ENCODE results near the gene TPI1.
"Not testable (repeated sequence)": the region's sequence is repeated elsewhere in the genome, so short reads cannot be mapped to it uniquely, and the experiment has no call there.

TPI1 gene

DNA sequence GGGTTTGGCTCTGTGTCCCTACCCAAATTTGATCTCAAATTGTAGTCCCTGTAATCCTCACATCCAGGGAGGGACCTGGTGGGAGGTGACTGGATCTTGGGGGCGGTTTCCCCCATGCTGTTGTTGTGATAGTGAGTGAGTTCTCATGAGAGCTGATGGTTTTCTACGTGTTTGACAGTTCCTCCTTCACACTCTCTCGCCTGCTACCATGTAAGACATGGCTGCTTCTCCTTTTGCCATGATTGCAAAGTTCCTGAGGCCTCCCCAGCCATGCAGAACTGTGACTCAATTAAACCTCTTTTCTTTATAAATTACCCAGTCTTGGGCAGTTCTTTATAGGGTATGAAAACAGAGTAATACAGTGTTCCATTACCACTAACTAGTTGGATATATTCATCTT is 27.0 kb downstream of the TPI1 start:
- no peak for FAIRE-seq

DNA sequence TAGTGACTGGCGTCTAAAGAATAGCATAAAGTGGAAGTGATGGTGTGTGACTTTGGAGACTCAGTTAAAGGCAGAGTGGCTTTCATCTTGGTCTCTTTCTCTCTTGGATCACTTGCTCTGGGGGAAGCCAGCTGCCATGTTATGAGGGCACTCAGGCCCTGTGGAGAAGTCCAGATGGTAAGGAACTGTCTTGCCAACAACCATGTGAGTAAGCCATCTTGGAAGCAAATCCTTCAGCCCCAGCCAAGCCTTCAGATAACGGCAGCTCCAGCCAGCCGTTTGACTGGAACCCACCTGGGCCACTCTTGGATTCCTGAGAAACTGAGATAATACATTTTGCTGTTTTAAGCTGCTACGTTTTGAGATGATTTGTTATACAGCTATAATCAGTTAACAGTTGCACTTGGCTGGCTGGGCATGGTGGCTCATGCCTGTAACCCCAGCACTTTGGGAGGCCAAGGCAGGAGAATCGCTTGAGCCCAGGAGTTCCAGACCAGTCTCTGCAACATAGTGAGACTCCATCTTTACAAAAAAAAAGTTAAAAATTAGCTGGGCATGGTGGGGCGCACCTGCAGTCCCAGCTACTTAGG is 29.6 kb downstream of the TPI1 start:
- FAIRE-seq: no peak

DNA sequence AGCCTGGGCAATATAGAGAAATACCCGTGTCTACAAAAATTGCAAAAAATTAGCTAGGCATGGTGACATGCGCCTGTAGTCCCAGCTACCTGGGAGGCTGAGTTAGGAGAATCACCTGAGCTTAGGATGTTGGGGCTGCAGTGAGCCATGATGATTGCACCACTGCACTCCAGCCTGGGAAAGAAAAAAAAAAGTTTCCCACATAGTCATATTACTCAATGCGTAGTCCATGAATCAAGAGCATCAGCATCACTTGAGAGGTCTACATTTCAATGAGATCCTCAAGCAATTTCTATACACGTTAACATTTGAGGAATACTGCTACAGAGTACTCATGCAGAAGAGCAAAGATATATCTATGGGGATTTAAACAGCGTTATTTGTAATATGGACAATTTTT is 32.1 kb downstream of the TPI1 start:
- no peak for FAIRE-seq

DNA sequence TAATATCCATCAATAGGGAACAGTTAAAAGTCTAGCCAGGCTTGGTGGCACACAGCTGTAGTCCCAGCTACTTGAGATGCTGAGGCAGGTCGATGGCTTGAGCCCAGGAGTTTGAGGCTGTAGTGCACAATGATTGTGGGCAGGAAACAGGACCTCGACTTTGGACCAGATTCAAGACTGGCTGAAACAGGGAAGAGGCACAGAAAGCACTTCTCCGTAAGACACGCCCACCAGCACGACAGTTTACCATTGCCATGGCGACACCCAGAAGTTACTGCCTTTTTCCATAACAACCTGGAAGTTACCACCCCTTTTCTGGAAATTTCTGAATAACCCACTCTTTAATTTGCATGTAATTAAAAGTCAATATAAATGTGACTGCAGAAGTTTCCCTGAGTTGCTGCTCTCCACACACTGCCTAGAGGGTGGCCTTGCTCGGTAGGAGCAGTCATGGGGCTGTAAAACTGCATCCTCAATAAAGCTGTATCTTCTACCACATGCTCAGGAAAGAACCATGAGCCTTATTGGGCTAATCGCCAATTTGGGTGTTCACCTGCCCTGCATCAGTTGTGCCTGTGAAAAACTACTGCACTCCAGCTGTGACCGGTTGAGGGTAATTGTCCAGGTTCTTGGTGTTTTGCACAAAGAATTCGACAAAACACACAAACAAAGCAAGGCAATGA is 32.6 kb downstream of the TPI1 start:
- no peak for FAIRE-seq

DNA sequence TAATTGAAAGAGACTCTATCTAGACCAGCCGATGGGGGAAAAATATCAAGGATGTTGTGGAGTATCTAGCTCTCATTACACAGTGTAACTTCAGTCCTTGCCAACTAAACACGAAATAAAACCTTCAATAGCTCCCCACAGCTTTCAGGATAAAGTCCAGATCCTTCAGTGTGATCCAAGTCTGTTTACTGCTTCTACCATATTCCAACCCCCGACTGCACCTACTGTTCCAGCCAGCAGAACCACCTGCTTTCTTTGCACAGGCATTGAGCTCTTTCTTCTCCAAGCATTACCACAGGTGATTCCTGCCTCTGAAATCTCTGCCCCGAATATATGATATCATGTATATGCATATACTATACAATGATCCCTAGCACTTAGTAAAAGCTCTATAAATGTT is 35.1 kb downstream of the TPI1 start:
- FAIRE-seq: no peak

DNA sequence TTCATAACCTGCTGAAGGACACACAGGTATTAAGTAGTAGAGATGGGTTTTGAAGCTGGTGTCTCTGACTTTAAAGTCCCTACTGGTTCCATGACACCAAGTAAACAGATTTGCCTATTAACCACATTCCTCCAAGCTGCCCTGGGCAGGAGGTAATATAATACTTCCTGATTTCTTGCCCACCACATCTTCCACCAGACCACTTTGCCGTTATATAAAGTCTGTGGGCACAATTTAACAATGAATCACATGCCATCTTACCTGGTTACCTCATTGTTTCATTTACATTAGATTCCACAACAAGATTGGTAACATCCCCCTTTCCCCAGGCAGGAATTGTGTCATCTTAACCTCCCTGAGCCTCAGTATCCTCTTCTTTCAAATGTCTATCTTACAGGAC is 36.4 kb downstream of the TPI1 start:
- FAIRE-seq: no peak

DNA sequence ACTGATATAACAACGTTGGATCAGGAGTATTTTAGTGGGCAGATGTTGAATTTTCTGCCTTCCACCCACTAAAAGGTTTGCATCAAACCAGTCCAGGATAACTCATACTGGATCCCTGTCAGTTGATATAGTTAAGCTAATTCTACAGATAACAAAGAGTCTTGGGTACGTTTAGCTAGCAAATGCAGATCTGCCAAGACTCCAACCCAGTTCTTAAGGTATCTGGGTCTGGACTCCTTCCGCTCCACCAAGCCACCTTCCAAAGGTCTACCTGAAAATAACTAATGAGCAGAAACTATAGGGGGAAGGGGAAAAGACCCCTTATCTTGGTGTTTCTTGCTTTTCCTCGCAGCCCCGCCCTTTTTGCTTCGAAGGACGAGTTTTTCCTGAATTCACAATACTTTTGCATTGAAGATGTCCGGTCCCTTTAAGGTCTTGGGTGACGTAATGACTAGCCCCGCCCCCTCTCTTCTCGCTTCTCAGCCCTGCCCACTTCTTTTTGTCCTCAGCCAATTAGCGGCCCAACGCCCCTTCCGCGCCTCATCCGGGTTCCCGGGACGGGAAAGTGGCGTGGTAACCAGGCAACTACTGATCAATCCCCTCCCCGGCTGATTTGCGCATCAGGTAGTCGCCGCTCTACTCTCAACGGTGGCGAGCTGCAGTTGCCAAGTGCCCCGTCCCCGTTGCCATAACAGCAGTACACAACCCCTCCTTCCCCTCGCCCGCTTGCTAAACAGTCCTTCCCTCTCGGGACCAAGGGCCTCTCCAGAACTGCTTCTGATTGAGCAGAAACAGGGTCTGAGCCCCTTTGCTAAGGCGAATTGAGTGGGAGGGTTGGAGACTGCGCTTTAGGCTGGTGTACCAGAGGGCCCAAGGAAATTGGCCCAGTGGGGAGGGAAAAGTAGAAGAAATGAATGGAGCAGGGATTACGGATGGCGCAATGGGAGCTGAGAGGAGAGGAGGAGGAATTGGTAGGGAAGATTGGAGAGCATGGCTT is 37.2 kb downstream of the TPI1 start, which contains the start of gene LRRC23:
LRRC23 (plus strand) TSS at position 543 of the 997 bp plus-strand sequence. CDS start 812 bp downstream, outside the sequence.
- peak; percentile 74 for FAIRE-seq

DNA sequence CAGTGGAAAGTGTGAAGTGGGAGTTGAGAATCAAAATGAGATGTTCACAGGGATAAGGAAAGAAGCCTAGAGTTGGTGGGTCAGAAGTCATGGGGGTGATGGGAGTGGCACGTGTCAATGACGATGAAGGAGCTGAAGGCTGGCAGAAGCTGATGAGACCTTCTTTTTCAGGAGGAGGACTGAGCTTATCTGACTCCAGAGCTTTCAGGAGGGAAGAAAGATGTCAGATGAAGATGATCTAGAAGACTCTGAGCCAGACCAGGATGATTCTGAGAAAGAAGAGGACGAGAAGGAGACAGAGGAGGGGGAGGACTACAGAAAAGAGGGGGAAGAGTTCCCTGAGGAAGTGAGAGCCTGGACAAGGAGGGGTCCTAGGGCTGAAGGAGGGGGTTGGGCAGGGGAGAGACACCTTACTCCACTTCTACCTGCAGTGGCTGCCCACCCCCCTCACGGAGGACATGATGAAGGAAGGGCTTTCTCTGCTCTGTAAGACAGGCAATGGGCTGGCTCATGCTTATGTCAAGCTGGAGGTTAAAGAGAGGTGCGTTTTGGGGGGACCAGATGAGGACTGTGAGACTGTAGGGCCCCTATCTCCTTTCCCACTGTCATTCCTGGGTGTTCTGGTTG is 38.2 kb downstream of the TPI1 start:
- no peak for FAIRE-seq

DNA sequence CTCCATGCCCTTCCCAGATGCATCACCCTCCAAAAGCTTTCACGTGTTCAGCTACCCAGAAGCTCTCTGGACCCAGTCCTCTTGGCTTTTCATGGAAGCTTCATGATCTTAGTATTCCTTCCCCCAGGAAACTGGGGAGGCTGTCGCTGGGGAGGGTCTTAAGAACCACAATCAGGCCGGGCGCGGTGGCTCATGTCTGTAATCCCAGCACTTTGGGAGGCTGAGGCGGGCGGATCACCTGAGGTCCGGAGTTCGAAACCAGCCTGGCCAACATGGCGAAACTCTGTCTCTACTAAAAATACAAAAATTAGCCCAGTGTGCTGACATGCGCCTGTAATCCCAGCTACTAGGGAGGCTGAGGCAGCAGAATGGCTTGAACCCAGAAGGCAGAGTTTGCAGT is 40.8 kb downstream of the TPI1 start:
- FAIRE-seq: not testable (repeated sequence)

DNA sequence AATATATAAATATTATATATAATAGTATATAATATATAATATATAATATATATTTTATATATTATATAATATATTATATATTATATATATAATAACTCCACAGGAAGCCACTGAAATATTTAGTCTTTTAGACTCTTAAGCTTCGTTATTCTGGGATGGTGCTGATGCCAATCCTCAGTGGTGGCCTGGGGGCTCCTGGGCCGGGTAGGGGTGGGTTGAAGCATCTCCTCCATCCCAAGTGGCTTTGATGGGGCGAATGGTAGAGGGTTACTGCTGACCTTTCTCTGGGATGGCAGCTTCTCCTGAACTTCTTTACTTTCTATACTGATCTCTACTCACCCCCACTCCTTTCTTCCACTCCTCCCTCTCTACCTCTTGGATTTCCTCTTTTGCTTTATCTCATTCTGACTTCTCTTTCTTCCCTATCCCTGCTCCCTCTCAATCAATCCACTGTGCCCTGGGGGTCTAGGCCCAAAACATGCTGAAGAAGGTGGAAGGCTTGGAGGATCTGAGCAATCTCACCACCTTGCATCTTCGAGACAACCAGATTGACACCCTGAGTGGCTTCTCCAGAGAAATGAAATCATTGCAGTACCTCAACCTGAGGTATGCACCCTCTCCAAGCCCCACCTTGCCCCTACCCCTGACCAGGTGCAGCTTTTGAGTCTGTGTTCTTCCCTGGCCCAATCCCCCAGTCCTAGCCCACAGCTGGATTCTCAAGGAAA is 42.3 kb downstream of the TPI1 start:
- no peak for FAIRE-seq

DNA sequence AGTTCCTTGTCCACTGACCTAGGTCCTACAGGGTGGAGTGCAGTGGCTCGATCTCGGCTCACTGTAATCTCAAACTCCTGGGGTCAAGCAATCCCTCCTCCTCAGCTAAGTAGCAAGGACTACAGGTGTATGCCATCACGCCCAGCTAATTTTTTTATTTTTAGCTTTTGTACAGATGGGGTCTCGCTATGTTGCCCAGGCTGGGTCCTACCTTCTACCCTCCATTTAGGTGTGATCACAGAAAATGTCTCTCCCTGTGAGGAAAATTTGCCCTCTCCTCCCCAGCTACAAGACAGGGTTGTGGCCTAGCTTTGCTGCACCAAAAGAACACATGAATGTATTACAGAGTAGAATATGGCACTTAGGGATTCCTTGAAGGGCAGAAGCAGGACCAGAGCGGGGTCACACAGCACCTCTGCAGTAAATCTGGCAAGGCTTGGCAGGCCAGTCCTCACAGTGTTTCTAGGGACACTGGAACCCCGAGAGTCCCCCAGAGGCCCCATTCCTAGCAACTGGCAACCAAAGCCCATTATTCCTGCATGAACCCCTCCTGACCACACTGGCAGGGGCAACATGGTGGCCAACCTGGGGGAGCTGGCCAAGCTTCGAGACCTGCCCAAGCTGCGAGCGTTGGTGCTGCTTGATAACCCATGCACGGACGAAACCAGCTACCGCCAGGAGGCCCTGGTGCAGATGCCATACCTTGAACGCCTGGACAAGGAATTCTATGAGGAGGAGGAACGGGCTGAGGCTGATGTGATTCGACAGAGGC is 45.0 kb downstream of the TPI1 start:
- FAIRE-seq: no peak

DNA sequence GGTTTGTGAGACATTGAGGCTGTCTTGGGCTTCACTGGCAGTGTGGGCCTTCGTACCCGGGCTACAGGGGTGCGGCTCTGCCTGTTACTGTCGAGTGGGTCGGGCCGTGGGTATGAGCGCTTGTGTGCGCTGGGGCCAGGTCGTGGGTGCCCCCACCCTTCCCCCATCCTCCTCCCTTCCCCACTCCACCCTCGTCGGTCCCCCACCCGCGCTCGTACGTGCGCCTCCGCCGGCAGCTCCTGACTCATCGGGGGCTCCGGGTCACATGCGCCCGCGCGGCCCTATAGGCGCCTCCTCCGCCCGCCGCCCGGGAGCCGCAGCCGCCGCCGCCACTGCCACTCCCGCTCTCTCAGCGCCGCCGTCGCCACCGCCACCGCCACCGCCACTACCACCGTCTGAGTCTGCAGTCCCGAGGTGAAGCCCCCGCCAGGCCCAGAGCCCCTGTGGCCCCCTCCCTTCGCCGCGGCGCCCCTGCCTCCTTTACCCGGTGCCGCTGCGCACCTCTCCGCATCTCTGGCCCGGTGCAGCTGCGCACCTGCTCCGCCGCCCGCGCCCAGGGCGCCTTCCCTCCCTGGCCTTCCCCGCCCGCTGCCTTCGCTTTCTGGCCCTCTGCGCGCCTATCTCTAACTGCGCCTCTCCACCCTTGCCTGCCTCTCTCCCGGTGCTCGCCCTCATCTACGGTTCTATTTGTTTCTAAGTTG is 47.1 kb downstream of the TPI1 start, which contains the start of gene ENO2:
ENO2 (plus strand) TSS at position 335 of the 701 bp plus-strand sequence. CDS start 1,253 bp downstream, outside the sequence.
- no peak for FAIRE-seq

DNA sequence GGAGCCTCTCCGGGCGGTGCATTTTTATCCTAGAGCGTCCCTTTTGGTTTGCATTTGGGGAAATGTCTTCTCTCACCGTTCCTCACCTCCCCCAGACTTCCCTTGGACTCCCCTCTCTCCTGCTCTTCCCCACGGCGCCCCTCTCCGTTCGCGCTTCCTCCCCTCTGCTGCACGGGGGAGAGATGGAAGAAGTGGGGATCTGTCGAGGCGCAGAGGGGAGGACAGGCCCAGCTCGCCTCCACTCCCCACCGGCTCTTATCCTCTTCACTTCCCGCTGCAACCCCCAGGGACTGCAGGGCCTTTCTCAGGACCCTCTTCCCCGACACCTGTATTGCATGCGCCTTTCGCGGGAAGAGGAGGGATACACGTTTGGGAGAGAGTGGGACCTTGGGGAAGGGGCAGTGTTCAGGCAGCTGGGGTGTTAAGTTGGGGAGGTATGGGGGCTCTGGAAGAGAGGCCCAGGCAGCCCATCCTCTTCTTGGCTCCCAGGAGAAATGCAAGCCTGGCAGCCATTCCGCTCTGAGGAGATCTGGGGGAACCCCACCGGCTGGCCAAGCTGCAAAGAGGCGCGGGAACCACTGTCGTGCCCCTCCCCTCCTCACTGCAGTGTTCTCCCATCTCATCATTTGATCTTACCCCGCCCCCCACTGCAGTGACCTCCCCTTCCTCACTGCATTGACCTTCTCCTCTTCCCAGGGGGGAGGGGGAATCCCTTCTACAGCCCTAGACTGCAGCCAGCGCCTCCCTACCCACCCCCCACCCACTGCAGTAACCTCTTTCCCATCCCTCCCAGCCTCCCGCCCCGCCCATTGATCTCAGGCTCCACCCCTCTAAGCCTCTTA is 47.8 kb downstream of the TPI1 start:
- no peak for FAIRE-seq

DNA sequence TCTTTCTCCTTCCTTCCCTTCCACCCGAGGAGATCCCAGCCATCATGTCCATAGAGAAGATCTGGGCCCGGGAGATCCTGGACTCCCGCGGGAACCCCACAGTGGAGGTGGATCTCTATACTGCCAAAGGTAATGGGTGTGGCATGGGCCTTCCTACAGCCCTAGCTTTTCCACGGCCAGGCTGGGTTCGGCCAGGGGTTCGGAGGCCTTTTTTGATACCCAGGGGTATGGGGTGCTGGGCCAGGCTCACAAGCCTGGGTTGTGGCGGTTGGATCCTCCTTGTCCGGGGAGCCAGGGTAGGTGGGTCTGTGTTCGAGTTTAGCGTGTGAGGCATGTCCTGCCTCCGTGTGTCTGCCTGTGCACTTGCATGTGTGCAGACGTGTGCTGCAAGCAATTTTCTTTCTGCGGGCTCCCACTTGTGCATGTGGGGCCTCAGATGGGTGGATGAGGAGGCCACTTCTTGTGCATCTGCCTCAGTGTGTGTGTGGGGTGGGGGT is 48.5 kb downstream of the TPI1 start:
- no peak for FAIRE-seq

DNA sequence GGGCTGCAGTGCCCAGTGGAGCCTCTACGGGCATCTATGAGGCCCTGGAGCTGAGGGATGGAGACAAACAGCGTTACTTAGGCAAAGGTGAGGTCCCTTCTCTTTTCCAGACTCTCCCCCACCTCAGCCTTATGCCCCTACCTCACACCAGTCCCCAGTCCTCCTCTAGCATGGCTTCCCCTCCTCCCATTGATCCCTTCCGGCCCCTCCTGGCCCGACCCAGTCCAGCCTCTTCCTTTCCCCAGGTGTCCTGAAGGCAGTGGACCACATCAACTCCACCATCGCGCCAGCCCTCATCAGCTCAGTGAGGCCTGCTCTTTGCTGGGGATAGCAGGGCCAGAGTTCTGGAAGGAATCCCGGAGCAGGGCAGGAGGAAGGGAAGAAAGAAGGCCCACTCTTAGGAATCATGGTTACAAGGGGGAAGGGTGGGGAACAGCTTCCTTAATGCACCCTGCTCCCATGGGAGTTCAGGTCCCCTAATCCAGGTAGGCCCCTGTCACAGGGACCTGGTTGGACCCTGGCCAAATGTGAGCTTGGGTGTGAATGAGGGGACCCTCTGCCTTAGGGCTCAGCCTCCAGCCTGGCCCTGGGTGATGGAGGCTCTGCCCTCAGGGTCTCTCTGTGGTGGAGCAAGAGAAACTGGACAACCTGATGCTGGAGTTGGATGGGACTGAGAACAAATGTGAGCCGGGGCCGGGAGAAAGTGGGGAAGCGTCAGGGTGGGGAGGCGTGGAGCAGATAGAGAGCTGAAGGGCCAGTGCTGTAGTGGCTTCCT is 49.3 kb downstream of the TPI1 start:
- FAIRE-seq: no peak

DNA sequence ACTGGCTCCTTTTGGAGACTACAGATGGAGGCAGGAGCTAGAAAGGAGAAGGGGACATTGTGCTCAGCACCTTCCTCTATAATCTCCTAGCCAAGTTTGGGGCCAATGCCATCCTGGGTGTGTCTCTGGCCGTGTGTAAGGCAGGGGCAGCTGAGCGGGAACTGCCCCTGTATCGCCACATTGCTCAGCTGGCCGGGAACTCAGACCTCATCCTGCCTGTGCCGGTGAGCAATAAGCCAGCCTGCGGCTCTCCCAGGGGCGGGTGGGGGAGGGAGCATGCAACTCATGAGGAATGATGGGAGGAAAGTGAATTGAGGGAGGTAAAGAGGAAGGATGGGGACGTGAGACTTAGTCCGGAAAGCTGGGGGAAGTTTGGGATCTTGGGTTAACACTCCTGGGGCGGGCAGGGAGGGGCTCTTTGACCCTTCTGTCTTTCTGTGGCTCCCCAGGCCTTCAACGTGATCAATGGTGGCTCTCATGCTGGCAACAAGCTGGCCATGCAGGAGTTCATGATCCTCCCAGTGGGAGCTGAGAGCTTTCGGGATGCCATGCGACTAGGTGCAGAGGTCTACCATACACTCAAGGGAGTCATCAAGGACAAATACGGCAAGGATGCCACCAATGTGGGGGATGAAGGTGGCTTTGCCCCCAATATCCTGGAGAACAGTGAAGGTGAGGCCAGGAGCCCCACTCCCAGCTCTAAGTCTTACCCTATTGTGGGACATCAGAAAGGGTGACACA is 50.3 kb downstream of the TPI1 start:
- FAIRE-seq: no peak

DNA sequence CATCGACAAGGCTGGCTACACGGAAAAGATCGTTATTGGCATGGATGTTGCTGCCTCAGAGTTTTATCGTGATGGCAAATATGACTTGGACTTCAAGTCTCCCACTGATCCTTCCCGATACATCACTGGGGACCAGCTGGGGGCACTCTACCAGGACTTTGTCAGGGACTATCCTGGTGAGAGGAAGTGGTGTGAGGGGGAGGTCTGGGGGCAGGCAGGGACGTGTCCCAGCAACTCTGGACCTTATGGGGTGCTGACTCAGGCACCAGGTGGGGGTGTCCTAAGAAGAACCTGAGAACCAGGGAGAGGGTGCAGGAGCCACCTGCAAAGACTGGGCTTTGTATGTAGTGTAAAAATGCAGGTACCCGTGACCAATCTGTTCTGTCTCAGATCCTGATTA is 52.3 kb downstream of the TPI1 start:
- FAIRE-seq: no peak

All from colon (tissue), 2 donors.